ENCODE data around the gene SASH1. TPM values are rescaled to one million over a fixed set of nuclear protein-coding genes. Genes with fewer than 3 reads are reported as not detected.

The SASH1 gene
- total RNA-seq, 1 experiment from 2014 or later, result 9.8 TPM

- no peak overlapping the region for H3K9ac ChIP-seq (ENCODE audit: low read length)
- CTCF ChIA-PET, result no interaction called here
- ATAC-seq, result no peak
- no peaks in the 10 kb centered on the region for H3K36me3 ChIP-seq (ENCODE audit: low read depth, low read length)
- no peaks in the 10 kb centered on the region for H3K9me3 ChIP-seq (ENCODE audit: low read length)
- BruUV-seq (replicated peaks), result no TSS peak
- DNase-seq, result no peak
- H3K9me2 ChIP-seq (replicated peaks; ENCODE audit: low read length), result no peaks in the 10 kb centered on the region
- H3K4me3 ChIP-seq (ENCODE audit: low read length), result no peak overlapping the region
- POLR2A ChIA-PET (ENCODE audit: unreplicated experiment), result no interaction called here
- no peak overlapping the region for H2AFZ ChIP-seq (ENCODE audit: low read length)
- H3F3A ChIP-seq (ENCODE audit: low read length, unreplicated experiment), result no peaks in the 10 kb centered on the region
- no peak overlapping the region for H3K27ac ChIP-seq (ENCODE audit: low read length)
- intact Hi-C loops (cut with micrococcal nuclease), result no loop called here
- H4K20me1 ChIP-seq (ENCODE audit: low read length), result no peaks in the 10 kb centered on the region
- H3K4me1 ChIP-seq (ENCODE audit: insufficient read depth, low read length), result no peaks in the 10 kb centered on the region; the same call in 1 of the 2 replicates
- no peak for TF ChIP-seq EZH2 (IDR thresholded peaks at IDR 0.05; ENCODE audit: low read length, unreplicated experiment)
- no peak for TF ChIP-seq EZH2phosphoT487 (IDR thresholded peaks at IDR 0.05; ENCODE audit: borderline replicate concordance, low read length)
- TF ChIP-seq CTCF (conservative IDR thresholded peaks at IDR 0.05; ENCODE audit: low read depth, low read length), result no peak
- H3K4me2 ChIP-seq (ENCODE audit: low read length), result no peak overlapping the region
- H3K79me2 ChIP-seq (ENCODE audit: low read length), result no peaks in the 10 kb centered on the region
- H3K27me3 ChIP-seq (ENCODE audit: low read length), result no peaks in the 10 kb centered on the region
Measured at GRCh38 chr6:148517470-148517869, 174.8 kb downstream of the SASH1 start.

GRCh38 chr6:148518511-148519156 is 176.0 kb downstream of the SASH1 start:
- no peaks in the 10 kb centered on the region for H3K36me3 ChIP-seq (ENCODE audit: low read depth, low read length)
- H3F3A ChIP-seq (ENCODE audit: low read length, unreplicated experiment), result no peaks in the 10 kb centered on the region
- H3K79me2 ChIP-seq (ENCODE audit: low read length), result no peaks in the 10 kb centered on the region
- ATAC-seq (no peak), DNase-seq (no peak)
- no peaks in the 10 kb centered on the region; the same call in 1 of the 2 replicates for H3K4me1 ChIP-seq (ENCODE audit: insufficient read depth, low read length)
- BruUV-seq (replicated peaks), result no TSS peak
- no peak overlapping the region for H3K4me3 ChIP-seq (ENCODE audit: low read length)
- H3K9me3 ChIP-seq (ENCODE audit: low read length), result no peaks in the 10 kb centered on the region
- no peak overlapping the region for H3K4me2 ChIP-seq (ENCODE audit: low read length)
- no peak overlapping the region for H2AFZ ChIP-seq (ENCODE audit: low read length)
- H3K27ac ChIP-seq (ENCODE audit: low read length), result no peak overlapping the region
- CTCF ChIA-PET, result no interaction called here
- intact Hi-C loops (cut with micrococcal nuclease), result no loop called here
- H3K27me3 ChIP-seq (ENCODE audit: low read length), result no peaks in the 10 kb centered on the region
- TF ChIP-seq EZH2 (IDR thresholded peaks at IDR 0.05; ENCODE audit: low read length, unreplicated experiment) (no peak), CTCF (conservative IDR thresholded peaks at IDR 0.05; ENCODE audit: low read depth, low read length) (no peak), EZH2phosphoT487 (IDR thresholded peaks at IDR 0.05; ENCODE audit: borderline replicate concordance, low read length) (no peak)
- POLR2A ChIA-PET (ENCODE audit: unreplicated experiment), result no interaction called here
- no peaks in the 10 kb centered on the region for H3K9me2 ChIP-seq (replicated peaks; ENCODE audit: low read length)
- H3K9ac ChIP-seq (ENCODE audit: low read length), result no peak overlapping the region
- no peaks in the 10 kb centered on the region for H4K20me1 ChIP-seq (ENCODE audit: low read length)

GRCh38 chr6:148520109-148520841 is 177.6 kb downstream of the SASH1 start:
- POLR2A ChIA-PET (ENCODE audit: unreplicated experiment), result no interaction called here
- no peaks in the 10 kb centered on the region for H3K79me2 ChIP-seq (ENCODE audit: low read length)
- no TSS peak for BruUV-seq (replicated peaks)

More at GRCh38 chr6:148520109-148520841, 177.6 kb downstream of the SASH1 start:
- Histone ChIP-seq H4K20me1 (ENCODE audit: low read length) (no peaks in the 10 kb centered on the region), H2AFZ (ENCODE audit: low read length) (no peak overlapping the region), H3K9me3 (ENCODE audit: low read length) (no peaks in the 10 kb centered on the region), H3K9me2 (replicated peaks; ENCODE audit: low read length) (no peaks in the 10 kb centered on the region), H3K9ac (ENCODE audit: low read length) (no peak overlapping the region), H3K4me3 (ENCODE audit: low read length) (no peak overlapping the region), H3K4me2 (ENCODE audit: low read length) (no peak overlapping the region), H3F3A (ENCODE audit: low read length, unreplicated experiment) (peaks cover 4% of the 10 kb centered on the region), H3K27me3 (ENCODE audit: low read length) (no peaks in the 10 kb centered on the region), H3K27ac (ENCODE audit: low read length) (no peak overlapping the region), H3K36me3 (ENCODE audit: low read depth, low read length) (no peaks in the 10 kb centered on the region), H3K4me1 (ENCODE audit: insufficient read depth, low read length) (peaks cover 12% of the 10 kb centered on the region)
- DNase-seq, result no peak
- no peak for ATAC-seq
- intact Hi-C loops (cut with micrococcal nuclease), result no loop called here
- TF ChIP-seq CTCF (conservative IDR thresholded peaks at IDR 0.05; ENCODE audit: low read depth, low read length) (no peak), EZH2 (IDR thresholded peaks at IDR 0.05; ENCODE audit: low read length, unreplicated experiment) (no peak), EZH2phosphoT487 (IDR thresholded peaks at IDR 0.05; ENCODE audit: borderline replicate concordance, low read length) (no peak)
- CTCF ChIA-PET, result interaction anchor here (0.6 kb wide), 1 partner anchor 40 kb away, joined by 3 read pairs; no protein-coding TSS in a partner anchor

Measured in PC-3 (cell line).